Loucy (cell line): ENCODE data around the gene DDIT3.

Experiments used
- H2AFZ ChIP-seq: fragments of 200-600 bp; sonication (generic); 2 replicates; pipeline ENCODE4 v1.6.0; 2016; ENCODE audit warnings: antibody characterized with exemption, mild to moderate bottlenecking, low read length, moderate library complexity
- H3F3A ChIP-seq: fragments of 200-600 bp; 2 replicates; pipeline ENCODE4 v1.6.0; 2016; ENCODE audit warnings: antibody characterized with exemption, low read depth, mild to moderate bottlenecking
- H3K27me3 ChIP-seq: fragments of 200-600 bp; sonication (generic); 2 replicates; pipeline ENCODE4 v1.6.1; 2014; ENCODE audit warnings: low read length, mild to moderate bottlenecking; ENCODE audit not compliant: insufficient read depth, poor library complexity, severe bottlenecking
- H3K36me3 ChIP-seq: fragments of 200-600 bp; sonication (generic); 2 replicates; pipeline ENCODE4 v1.6.1; 2016; ENCODE audit warnings: low read length; ENCODE audit not compliant: insufficient read depth
- H3K4me1 ChIP-seq: fragments of 200-600 bp; sonication (generic); 2 replicates; pipeline ENCODE4 v1.5.1; 2014; ENCODE audit warnings: low read length, mild to moderate bottlenecking; ENCODE audit not compliant: insufficient read depth, poor library complexity, severe bottlenecking
- H3K4me2 ChIP-seq: fragments of 200-600 bp; sonication (generic); 2 replicates; pipeline ENCODE4 v1.6.0; 2014; ENCODE audit warnings: antibody characterized with exemption, low read length, low read depth, mild to moderate bottlenecking; ENCODE audit not compliant: poor library complexity, severe bottlenecking
- H3K4me3 ChIP-seq: fragments of 200-600 bp; sonication (generic); 2 replicates; pipeline ENCODE4 v1.5.1; 2014; ENCODE audit warnings: low read length, mild to moderate bottlenecking, mixed read lengths; ENCODE audit not compliant: poor library complexity, severe bottlenecking
- H3K79me2 ChIP-seq: fragments of 200-600 bp; sonication (generic); 2 replicates; pipeline ENCODE4 v1.6.1; 2014; ENCODE audit warnings: low read length; ENCODE audit not compliant: insufficient read depth
- H3K9ac ChIP-seq: fragments of 200-600 bp; sonication (generic); 2 replicates; pipeline ENCODE4 v1.6.0; 2014; ENCODE audit warnings: mild to moderate bottlenecking, low read depth, low read length, moderate library complexity; ENCODE audit not compliant: poor library complexity, severe bottlenecking
- H3K9me2 ChIP-seq: fragments of 200-600 bp; sonication (generic); replicated peaks from 2 replicates; pipeline ENCODE4 v1.6.1; 2016; ENCODE audit warnings: low read depth, low read length, mixed read lengths
- H3K9me3 ChIP-seq: fragments of 200-600 bp; sonication (generic); 2 replicates; pipeline ENCODE4 v1.6.1; 2014; ENCODE audit warnings: mild to moderate bottlenecking, antibody characterized with exemption, low read length, low read depth; ENCODE audit not compliant: insufficient read depth
- H4K20me1 ChIP-seq: fragments of 200-600 bp; sonication (generic); 2 replicates; pipeline ENCODE4 v1.6.0; 2014; ENCODE audit warnings: antibody characterized with exemption, low read length, mild to moderate bottlenecking; ENCODE audit not compliant: insufficient read depth, poor library complexity, severe bottlenecking
- EZH2phosphoT487 ChIP-seq: fragments of 200-600 bp; IDR thresholded peaks from 2 replicates; pipeline ENCODE4 v1.6.1; 2018; ENCODE audit warnings: antibody characterized with exemption, mild to moderate bottlenecking, moderate library complexity, borderline replicate concordance
- TF ChIP-seq, protein P1 (sequence below): fragments of 200-600 bp; sonication (generic); conservative IDR thresholded peaks from 2 replicates; pipeline ENCODE4 v1.5.1; 2014; ENCODE audit warnings: mild to moderate bottlenecking, antibody characterized with exemption, low read length

Gene DDIT3

DNA sequence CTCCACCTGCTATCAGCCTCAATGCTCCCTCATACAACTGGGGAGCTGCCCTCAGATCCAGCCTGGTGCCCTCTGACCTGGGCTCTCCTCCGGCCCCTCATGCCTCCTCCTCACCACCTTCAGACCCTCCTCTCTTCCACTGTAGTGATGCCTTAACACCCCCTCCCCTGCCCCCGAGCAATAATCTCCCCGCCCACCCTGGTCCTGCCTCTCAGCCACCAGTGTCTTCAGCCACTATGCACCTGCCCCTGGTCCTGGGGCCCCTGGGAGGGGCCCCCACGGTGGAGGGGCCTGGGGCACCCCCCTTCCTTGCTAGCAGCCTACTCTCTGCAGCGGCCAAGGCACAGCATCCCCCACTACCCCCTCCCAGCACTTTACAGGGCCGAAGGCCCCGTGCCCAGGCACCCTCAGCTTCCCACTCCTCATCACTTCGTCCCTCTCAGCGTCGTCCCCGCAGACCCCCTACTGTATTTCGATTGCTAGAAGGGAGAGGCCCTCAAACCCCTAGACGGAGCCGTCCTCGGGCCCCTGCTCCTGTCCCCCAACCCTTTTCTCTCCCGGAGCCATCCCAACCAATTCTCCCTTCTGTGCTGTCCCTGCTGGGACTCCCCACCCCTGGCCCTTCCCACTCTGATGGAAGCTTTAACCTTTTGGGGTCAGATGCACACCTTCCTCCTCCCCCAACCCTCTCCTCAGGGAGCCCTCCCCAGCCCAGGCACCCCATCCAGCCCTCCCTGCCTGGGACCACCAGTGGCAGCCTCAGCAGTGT, 5.5 kb upstream of the DDIT3 start:
- H3K4me2 ChIP-seq: peak overlapping the region; percentile 92
- peaks cover 39% of the 10 kb centered on the region for H3K4me1 ChIP-seq
- peaks cover 31% of the 10 kb centered on the region for H4K20me1 ChIP-seq
- H3K36me3 ChIP-seq: peaks cover 30% of the 10 kb centered on the region; the same call in 1 of the 2 replicates
- H3K27me3 ChIP-seq: no peaks in the 10 kb centered on the region
- H3K4me3 ChIP-seq: no peak overlapping the region
- no peak for TF ChIP-seq EZH2phosphoT487
- TF ChIP-seq, protein P1, sequence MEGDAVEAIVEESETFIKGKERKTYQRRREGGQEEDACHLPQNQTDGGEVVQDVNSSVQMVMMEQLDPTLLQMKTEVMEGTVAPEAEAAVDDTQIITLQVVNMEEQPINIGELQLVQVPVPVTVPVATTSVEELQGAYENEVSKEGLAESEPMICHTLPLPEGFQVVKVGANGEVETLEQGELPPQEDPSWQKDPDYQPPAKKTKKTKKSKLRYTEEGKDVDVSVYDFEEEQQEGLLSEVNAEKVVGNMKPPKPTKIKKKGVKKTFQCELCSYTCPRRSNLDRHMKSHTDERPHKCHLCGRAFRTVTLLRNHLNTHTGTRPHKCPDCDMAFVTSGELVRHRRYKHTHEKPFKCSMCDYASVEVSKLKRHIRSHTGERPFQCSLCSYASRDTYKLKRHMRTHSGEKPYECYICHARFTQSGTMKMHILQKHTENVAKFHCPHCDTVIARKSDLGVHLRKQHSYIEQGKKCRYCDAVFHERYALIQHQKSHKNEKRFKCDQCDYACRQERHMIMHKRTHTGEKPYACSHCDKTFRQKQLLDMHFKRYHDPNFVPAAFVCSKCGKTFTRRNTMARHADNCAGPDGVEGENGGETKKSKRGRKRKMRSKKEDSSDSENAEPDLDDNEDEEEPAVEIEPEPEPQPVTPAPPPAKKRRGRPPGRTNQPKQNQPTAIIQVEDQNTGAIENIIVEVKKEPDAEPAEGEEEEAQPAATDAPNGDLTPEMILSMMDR: no peak
- peaks cover 15% of the 10 kb centered on the region for H3F3A ChIP-seq
- H3K79me2 ChIP-seq: peaks cover 45% of the 10 kb centered on the region
- no peak overlapping the region for H2AFZ ChIP-seq
- H3K9me2 ChIP-seq: no peaks in the 10 kb centered on the region
- H3K9ac ChIP-seq: peak overlapping the region; percentile 39
- H3K9me3 ChIP-seq: no peaks in the 10 kb centered on the region

DNA sequence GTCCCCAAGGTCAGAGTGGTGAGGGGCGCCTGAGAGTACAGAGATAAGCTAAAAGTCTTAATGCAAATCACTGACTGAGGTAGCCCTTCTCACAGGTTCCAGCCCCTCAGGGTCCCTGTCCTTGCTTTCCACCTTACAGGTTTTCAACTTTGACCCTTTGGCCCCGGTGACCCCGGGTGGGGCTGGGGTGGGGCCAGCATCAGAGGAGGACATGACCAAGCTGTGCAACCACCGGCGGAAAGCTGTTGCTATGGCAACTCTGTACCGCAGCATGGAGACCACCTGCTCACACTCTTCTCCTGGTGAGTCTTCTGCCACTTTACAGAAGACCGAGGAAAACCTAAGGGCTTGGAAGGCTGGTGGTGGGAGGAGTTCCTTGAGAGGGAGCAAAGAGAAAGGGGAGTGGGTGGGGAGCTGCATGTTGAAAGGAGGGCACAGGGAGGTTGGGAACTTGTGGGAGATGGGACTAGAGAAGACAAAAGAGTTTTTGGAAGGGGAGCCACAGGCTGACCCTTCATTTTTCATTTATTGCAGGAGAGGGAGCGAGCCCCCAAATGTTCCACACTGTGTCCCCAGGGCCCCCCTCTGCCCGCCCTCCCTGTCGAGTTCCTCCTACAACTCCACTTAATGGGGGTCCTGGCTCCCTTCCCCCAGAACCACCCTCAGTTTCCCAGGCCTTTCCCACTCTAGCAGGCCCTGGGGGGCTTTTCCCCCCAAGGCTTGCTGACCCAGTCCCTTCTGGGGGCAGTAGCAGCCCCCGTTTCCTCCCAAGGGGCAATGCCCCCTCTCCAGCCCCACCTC, 4.7 kb upstream of the DDIT3 start:
- Histone ChIP-seq H2AFZ (no peak overlapping the region), H3F3A (peaks cover 15% of the 10 kb centered on the region), H3K9ac (peak overlapping the region; percentile 92), H3K27me3 (no peaks in the 10 kb centered on the region), H3K9me2 (no peaks in the 10 kb centered on the region), H3K36me3 (peaks cover 22% of the 10 kb centered on the region; the same call in 1 of the 2 replicates), H3K79me2 (peaks cover 47% of the 10 kb centered on the region), H3K9me3 (no peaks in the 10 kb centered on the region), H3K4me3 (peak overlapping the region; percentile 94), H3K4me1 (peaks cover 39% of the 10 kb centered on the region), H3K4me2 (peak overlapping the region; percentile 92), H4K20me1 (peaks cover 33% of the 10 kb centered on the region)
- TF ChIP-seq EZH2phosphoT487: no peak
- TF ChIP-seq, protein P1: no peak

DNA sequence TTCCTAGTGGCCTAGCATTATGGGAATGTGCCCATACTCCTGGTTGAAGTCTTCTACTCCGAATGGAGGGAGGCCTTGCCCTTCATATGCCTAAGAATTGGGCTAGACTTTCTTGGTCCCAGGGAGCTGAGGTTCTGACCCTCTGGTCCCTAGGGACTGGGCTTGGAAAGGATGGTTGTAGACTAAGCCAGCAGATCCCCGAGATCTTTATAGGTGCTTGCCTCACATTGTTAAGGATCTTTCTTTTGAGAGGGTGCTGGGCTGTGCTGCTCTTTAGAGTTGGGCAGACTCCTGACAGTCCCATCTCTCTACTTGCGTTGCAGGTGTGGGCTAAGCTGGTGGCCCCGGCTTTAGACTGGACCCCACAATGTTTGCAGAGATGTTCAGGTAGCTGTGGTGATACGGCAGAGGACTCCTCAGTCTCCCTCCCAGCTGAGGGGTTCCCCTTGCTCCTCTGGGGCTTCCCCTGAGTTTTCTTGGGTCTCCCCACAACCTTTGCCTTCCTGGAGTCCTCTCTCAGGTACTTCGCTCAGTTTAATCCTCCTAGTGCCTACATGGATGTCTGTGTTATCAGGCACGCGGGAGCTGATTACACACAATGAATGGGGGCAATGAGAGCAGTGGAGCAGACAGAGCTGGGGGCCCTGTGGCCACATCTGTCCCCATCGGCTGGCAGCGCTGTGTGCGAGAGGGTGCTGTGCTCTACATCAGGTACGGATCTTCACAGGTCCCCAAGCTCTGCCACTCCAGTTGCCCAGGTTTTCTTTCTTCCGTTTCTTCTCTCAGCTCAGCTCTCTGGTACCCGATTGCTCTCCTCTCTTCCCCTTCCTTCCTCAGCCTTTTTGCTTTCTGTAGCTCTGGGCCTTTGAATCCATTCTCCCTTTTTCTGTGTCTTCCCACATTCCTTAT, 3.6 kb upstream of the DDIT3 start:
- H3K79me2 ChIP-seq: peaks cover 58% of the 10 kb centered on the region
- H3K4me3 ChIP-seq: peak overlapping the region; percentile 94
- H3K9ac ChIP-seq: peak overlapping the region; percentile 92
- H3K27me3 ChIP-seq: no peaks in the 10 kb centered on the region
- TF ChIP-seq EZH2phosphoT487: no peak
- TF ChIP-seq, protein P1: no peak
- no peak overlapping the region for H2AFZ ChIP-seq
- peak overlapping the region; percentile 92 for H3K4me2 ChIP-seq
- H3K36me3 ChIP-seq: peaks cover 13% of the 10 kb centered on the region; the same call in 1 of the 2 replicates
- peaks cover 44% of the 10 kb centered on the region for H3K4me1 ChIP-seq
- no peaks in the 10 kb centered on the region for H3K9me3 ChIP-seq
- H3K9me2 ChIP-seq: no peaks in the 10 kb centered on the region
- H3F3A ChIP-seq: peaks cover 15% of the 10 kb centered on the region
- H4K20me1 ChIP-seq: peaks cover 43% of the 10 kb centered on the region
